ENCODE data around the gene ITPR2. TPM values are rescaled to one million over a fixed set of nuclear protein-coding genes. Genes with fewer than 3 reads are reported as not detected.

Gene ITPR2
- total RNA-seq, 1 donor from 2014 or later, result 64.0 TPM

GRCh38 chr12:26360062-26360461 is 472.9 kb downstream of the ITPR2 start:
- ATAC-seq (peak; percentile 68 to 79), DNase-seq (no peak)
- no peaks in the 10 kb centered on the region for H3K27me3 ChIP-seq (ENCODE audit: low read depth)

GRCh38 chr12:26359576-26359975 is 473.4 kb downstream of the ITPR2 start:
- H3K36me3 ChIP-seq, result no peaks in the 10 kb centered on the region
- H3K4me3 ChIP-seq, result no peak overlapping the region
- no peak for DNase-seq
- no peak for TF ChIP-seq CTCF (IDR thresholded peaks at IDR 0.05)
- ATAC-seq, result peak; percentile 71 to 73
- H3K9me3 ChIP-seq, result no peaks in the 10 kb centered on the region
- no peaks in the 10 kb centered on the region for H3K27me3 ChIP-seq (ENCODE audit: low read depth)
- intact Hi-C loops (cut with DNase I), result no loop called here
- no peaks in the 10 kb centered on the region for H3K4me1 ChIP-seq
- H3K27ac ChIP-seq, result no peak overlapping the region

More at GRCh38 chr12:26360062-26360461, 472.9 kb downstream of the ITPR2 start:
- no peak for TF ChIP-seq CTCF (IDR thresholded peaks at IDR 0.05)
- Histone ChIP-seq H3K4me1 (no peaks in the 10 kb centered on the region), H3K4me3 (no peak overlapping the region), H3K9me3 (no peaks in the 10 kb centered on the region), H3K36me3 (no peaks in the 10 kb centered on the region), H3K27ac (no peak overlapping the region)
- intact Hi-C loops (cut with DNase I), result no loop called here

- ATAC-seq, result no peak
Measured at GRCh38 chr12:26358651-26359050, 474.3 kb downstream of the ITPR2 start.

GRCh38 chr12:26347300-26347699 is 485.7 kb downstream of the ITPR2 start:
- no peak overlapping the region for H3K27ac ChIP-seq
- H3K4me1 ChIP-seq, result no peaks in the 10 kb centered on the region
- H3K27me3 ChIP-seq (ENCODE audit: low read depth), result no peaks in the 10 kb centered on the region
- DNase-seq, result no peak
- H3K36me3 ChIP-seq, result no peaks in the 10 kb centered on the region
- H3K4me3 ChIP-seq, result no peak overlapping the region
- TF ChIP-seq CTCF (IDR thresholded peaks at IDR 0.05), result no peak
- ATAC-seq, result no peak
- no peaks in the 10 kb centered on the region for H3K9me3 ChIP-seq
- intact Hi-C loops (cut with DNase I), result no loop called here

More at GRCh38 chr12:26358651-26359050, 474.3 kb downstream of the ITPR2 start:
- Histone ChIP-seq H3K4me3 (no peak overlapping the region), H3K36me3 (no peaks in the 10 kb centered on the region), H3K27ac (no peak overlapping the region), H3K9me3 (no peaks in the 10 kb centered on the region), H3K27me3 (ENCODE audit: low read depth) (no peaks in the 10 kb centered on the region), H3K4me1 (no peaks in the 10 kb centered on the region)
- intact Hi-C loops (cut with DNase I), result no loop called here
- TF ChIP-seq CTCF (IDR thresholded peaks at IDR 0.05), result no peak
- DNase-seq, result no peak

- no peak for TF ChIP-seq CTCF (IDR thresholded peaks at IDR 0.05)
- H3K36me3 ChIP-seq, result no peaks in the 10 kb centered on the region
- no peak for ATAC-seq
- H3K9me3 ChIP-seq, result no peaks in the 10 kb centered on the region
- no peaks in the 10 kb centered on the region for H3K4me1 ChIP-seq
- no peak overlapping the region for H3K4me3 ChIP-seq
- no peak overlapping the region for H3K27ac ChIP-seq
- no peak for DNase-seq
- no peaks in the 10 kb centered on the region for H3K27me3 ChIP-seq (ENCODE audit: low read depth)
- intact Hi-C loops (cut with DNase I), result no loop called here
Measured at GRCh38 chr12:26346736-26347135, 486.3 kb downstream of the ITPR2 start.
